HepG2 (cell line): ENCODE data around the gene STK39. TPM values are rescaled to one million over a fixed set of nuclear protein-coding genes. Genes with fewer than 3 reads are reported as not detected.

Experiments
- ARID5B ChIP-seq: IDR thresholded peaks from 2 replicates; pipeline ENCODE4 v1.4.0; 2020; ENCODE audit warnings: mild to moderate bottlenecking, missing genetic modification reagents
- ELF3 ChIP-seq: IDR thresholded peaks from 2 replicates; pipeline ENCODE4 v1.6.1; 2016; ENCODE audit warnings: missing genetic modification reagents, missing compliant biosample characterization
- HOXA3 ChIP-seq: sonication (generic); formaldehyde crosslinking; IDR thresholded peaks from 2 replicates; pipeline ENCODE4 v1.5.0; 2020; ENCODE audit warnings: missing genetic modification reagents
- IRF2 ChIP-seq: IDR thresholded peaks from 2 replicates; pipeline ENCODE4 v1.6.1; 2018; ENCODE audit warnings: missing genetic modification reagents, missing compliant biosample characterization
- KAT8 ChIP-seq: IDR thresholded peaks from 2 replicates; pipeline ENCODE4 v1.6.1; 2016; ENCODE audit warnings: missing genetic modification reagents, missing compliant biosample characterization
- MIER2 ChIP-seq: IDR thresholded peaks from 2 replicates; pipeline ENCODE4 v1.6.1; 2016; ENCODE audit warnings: missing biosample characterization, missing genetic modification reagents
- MXD1 ChIP-seq: sonication (generic); formaldehyde crosslinking; IDR thresholded peaks from 2 replicates; pipeline ENCODE4 v1.4.0; 2020; ENCODE audit warnings: mild to moderate bottlenecking, missing genetic modification reagents
- NPAS2 ChIP-seq: sonication (generic); formaldehyde crosslinking; IDR thresholded peaks from 2 replicates; pipeline ENCODE4 v1.8.0; 2022; ENCODE audit warnings: mild to moderate bottlenecking, missing genetic modification reagents, borderline replicate concordance
- PPARG ChIP-seq: conservative IDR thresholded peaks from 2 replicates; pipeline ENCODE4 v1.6.1; 2016; ENCODE audit warnings: missing biosample characterization, missing genetic modification reagents
- SAP130 ChIP-seq: IDR thresholded peaks from 2 replicates; pipeline ENCODE4 v1.6.1; 2016; ENCODE audit warnings: low read depth
- SOX13 ChIP-seq, 3 experiments: fragments of 450-650 bp in 1 of 3; sonication (generic) in 1 of 3; formaldehyde crosslinking in 1 of 3; IDR thresholded peaks in 2 of 3; conservative IDR thresholded peaks in 1 of 3; 2 replicates each; pipeline versions ENCODE4 v1.5.0 to v1.6.1; 2016 to 2020; ENCODE audit warnings: antibody characterized with exemption in 1 of 3, mild to moderate bottlenecking in 1 of 3, missing compliant biosample characterization in 1 of 3, missing genetic modification reagents in 1 of 3, moderate library complexity in 1 of 3
- STAG1 ChIP-seq: sonication (generic); formaldehyde crosslinking; IDR thresholded peaks from 2 replicates; pipeline ENCODE4 v1.4.0; 2020; ENCODE audit warnings: missing genetic modification reagents
- TCF7 ChIP-seq: sonication (generic); IDR thresholded peaks from 2 replicates; pipeline ENCODE4 v1.6.1; 2016; ENCODE audit warnings: antibody characterized with exemption, low read depth
- TOPORS ChIP-seq: sonication (generic); formaldehyde crosslinking; IDR thresholded peaks from 2 replicates; pipeline ENCODE4 v1.8.0; 2023; ENCODE audit warnings: mild to moderate bottlenecking, missing genetic modification reagents
- ZBTB7B ChIP-seq: sonication (generic); formaldehyde crosslinking; IDR thresholded peaks from 2 replicates; pipeline ENCODE4 v1.4.0; 2020; ENCODE audit warnings: missing genetic modification reagents
- ZFP36L1 ChIP-seq: sonication (generic); formaldehyde crosslinking; IDR thresholded peaks from 2 replicates; pipeline ENCODE4 v1.8.0; 2022; ENCODE audit warnings: mild to moderate bottlenecking, missing genetic modification reagents, moderate library complexity
- ZNF660 ChIP-seq: sonication (generic); formaldehyde crosslinking; IDR thresholded peaks from 2 replicates; pipeline ENCODE4 v1.5.1; 2020; ENCODE audit warnings: mild to moderate bottlenecking, low read depth, missing genetic modification reagents, borderline replicate concordance
- polyA plus RNA-seq, 8 experiments: library from polyadenylated mRNA; depleted of rRNA in 3 of 8; stranded (reverse) in 7 of 8; unstranded in 1 of 8; fragments of >200 nt; fragmentation: Illumina TruSeq in 4 of 8; extraction: Trizol in 4 of 8; gene quantifications; 2 replicates each; pipeline versions ENCODE4 v1.2.1 to v1.2.3, GENCODE V29; 2011 to 2016; ENCODE audit warnings: low read depth in 4 of 8, missing spikeins in 1 of 8, mixed read lengths in 1 of 8; ENCODE audit not compliant: insufficient read depth in 1 of 8
- total RNA-seq, 5 experiments: library from RNA; depleted of rRNA; stranded (reverse); fragments of >200 nt; fragmentation: Illumina TruSeq; extraction: Trizol; gene quantifications; 2 replicates each; pipeline ENCODE4 v1.2.3, GENCODE V29; 2016; ENCODE audit warnings: low read depth in 1 of 5
- TF ChIP-seq, protein P1 (sequence below): sonication (generic); formaldehyde crosslinking; IDR thresholded peaks from 2 replicates; pipeline ENCODE4 v1.9.0; 2021; ENCODE audit warnings: mild to moderate bottlenecking, missing genetic modification reagents
- TF ChIP-seq, protein P2 (sequence below): sonication (generic); formaldehyde crosslinking; IDR thresholded peaks from 2 replicates; pipeline ENCODE4 v1.8.1; 2022; ENCODE audit warnings: mild to moderate bottlenecking, missing genetic modification reagents

The STK39 gene
- total and polyA plus RNA-seq, 2 of the 13 experiments (the other 11 are each of a cell fraction or from before 2014, with no cell fraction given): 27.3 to 38.4 TPM

DNA sequence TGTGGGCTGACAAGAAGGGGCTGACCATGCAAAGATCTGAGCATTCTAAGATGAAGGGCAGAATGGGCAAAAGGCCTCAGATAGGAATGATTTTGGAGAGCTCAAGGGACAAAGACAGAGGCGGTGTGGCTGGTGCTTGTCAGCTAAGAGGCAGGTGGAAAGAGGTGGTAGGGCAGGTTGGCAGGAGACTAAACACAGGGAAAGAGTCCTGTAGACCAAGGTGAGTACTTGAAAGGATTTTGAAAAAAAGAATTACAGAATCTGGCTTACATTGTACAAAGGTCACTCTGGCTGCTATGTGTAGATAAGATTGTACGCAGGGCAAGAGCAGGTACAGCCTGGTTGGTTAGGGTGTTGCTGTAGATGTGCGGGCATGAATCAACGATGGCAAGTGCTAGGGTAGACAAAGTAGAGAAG, 50.6 kb downstream of the STK39 start (continued):
- TF ChIP-seq KAT8 (CRISPR knock-in tag): peak; percentile 58; the same call in 1 of the 2 replicates
- peak; percentile 73 for TF ChIP-seq ELF3
- no peak for TF ChIP-seq TCF7
- TF ChIP-seq SAP130: peak; percentile 50; the same call in 1 of the 2 replicates
- peak; percentile 61; the same call in 1 of the 2 replicates for TF ChIP-seq IRF2 (CRISPR knock-in tag)
- peak; percentile 82 for TF ChIP-seq ARID5B (CRISPR knock-in tag)
- 0 out of 2 replicates have a peak, but pooled peaks have one; percentile 6 for TF ChIP-seq STAG1
- no peak for TF ChIP-seq ZFP36L1 (CRISPR knock-in tag)
- no peak for TF ChIP-seq TOPORS (CRISPR knock-in tag)
- TF ChIP-seq ZBTB7B: 0 out of 2 replicates have a peak, but pooled peaks have one; percentile 51
- TF ChIP-seq ZNF660 (CRISPR knock-in tag): no peak
- TF ChIP-seq MXD1 (CRISPR knock-in tag): no peak
- TF ChIP-seq, protein P1, sequence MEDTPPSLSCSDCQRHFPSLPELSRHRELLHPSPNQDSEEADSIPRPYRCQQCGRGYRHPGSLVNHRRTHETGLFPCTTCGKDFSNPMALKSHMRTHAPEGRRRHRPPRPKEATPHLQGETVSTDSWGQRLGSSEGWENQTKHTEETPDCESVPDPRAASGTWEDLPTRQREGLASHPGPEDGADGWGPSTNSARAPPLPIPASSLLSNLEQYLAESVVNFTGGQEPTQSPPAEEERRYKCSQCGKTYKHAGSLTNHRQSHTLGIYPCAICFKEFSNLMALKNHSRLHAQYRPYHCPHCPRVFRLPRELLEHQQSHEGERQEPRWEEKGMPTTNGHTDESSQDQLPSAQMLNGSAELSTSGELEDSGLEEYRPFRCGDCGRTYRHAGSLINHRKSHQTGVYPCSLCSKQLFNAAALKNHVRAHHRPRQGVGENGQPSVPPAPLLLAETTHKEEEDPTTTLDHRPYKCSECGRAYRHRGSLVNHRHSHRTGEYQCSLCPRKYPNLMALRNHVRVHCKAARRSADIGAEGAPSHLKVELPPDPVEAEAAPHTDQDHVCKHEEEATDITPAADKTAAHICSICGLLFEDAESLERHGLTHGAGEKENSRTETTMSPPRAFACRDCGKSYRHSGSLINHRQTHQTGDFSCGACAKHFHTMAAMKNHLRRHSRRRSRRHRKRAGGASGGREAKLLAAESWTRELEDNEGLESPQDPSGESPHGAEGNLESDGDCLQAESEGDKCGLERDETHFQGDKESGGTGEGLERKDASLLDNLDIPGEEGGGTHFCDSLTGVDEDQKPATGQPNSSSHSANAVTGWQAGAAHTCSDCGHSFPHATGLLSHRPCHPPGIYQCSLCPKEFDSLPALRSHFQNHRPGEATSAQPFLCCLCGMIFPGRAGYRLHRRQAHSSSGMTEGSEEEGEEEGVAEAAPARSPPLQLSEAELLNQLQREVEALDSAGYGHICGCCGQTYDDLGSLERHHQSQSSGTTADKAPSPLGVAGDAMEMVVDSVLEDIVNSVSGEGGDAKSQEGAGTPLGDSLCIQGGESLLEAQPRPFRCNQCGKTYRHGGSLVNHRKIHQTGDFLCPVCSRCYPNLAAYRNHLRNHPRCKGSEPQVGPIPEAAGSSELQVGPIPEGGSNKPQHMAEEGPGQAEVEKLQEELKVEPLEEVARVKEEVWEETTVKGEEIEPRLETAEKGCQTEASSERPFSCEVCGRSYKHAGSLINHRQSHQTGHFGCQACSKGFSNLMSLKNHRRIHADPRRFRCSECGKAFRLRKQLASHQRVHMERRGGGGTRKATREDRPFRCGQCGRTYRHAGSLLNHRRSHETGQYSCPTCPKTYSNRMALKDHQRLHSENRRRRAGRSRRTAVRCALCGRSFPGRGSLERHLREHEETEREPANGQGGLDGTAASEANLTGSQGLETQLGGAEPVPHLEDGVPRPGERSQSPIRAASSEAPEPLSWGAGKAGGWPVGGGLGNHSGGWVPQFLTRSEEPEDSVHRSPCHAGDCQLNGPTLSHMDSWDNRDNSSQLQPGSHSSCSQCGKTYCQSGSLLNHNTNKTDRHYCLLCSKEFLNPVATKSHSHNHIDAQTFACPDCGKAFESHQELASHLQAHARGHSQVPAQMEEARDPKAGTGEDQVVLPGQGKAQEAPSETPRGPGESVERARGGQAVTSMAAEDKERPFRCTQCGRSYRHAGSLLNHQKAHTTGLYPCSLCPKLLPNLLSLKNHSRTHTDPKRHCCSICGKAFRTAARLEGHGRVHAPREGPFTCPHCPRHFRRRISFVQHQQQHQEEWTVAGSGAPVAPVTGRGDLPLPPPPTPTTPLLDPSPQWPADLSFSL (CRISPR knock-in tag): 0 out of 2 replicates have a peak, but pooled peaks have one; percentile 25
- TF ChIP-seq NPAS2 (CRISPR knock-in tag): no peak
- no peak for TF ChIP-seq SOX13 (IDR thresholded peaks at IDR 0.05)
- TF ChIP-seq SOX13 (CRISPR knock-in tag; conservative IDR thresholded peaks at IDR 0.05 in 1 of 2, IDR thresholded peaks at IDR 0.05 in 1 of 2): peak in 1 of 2 experiments; percentile 86; a peak in 2 of 4 replicates
- TF ChIP-seq, protein P2, sequence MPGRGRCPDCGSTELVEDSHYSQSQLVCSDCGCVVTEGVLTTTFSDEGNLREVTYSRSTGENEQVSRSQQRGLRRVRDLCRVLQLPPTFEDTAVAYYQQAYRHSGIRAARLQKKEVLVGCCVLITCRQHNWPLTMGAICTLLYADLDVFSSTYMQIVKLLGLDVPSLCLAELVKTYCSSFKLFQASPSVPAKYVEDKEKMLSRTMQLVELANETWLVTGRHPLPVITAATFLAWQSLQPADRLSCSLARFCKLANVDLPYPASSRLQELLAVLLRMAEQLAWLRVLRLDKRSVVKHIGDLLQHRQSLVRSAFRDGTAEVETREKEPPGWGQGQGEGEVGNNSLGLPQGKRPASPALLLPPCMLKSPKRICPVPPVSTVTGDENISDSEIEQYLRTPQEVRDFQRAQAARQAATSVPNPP: no peak
- TF ChIP-seq MIER2 (CRISPR knock-in tag): no peak
- peak; percentile 95 for TF ChIP-seq PPARG (CRISPR knock-in tag)
- TF ChIP-seq HOXA3 (CRISPR knock-in tag): peak; percentile 47
